Measurements from ENCODE around the gene RARRES2.

Gene RARRES2

GRCh38 chr7:150371996-150372270 is 30.5 kb upstream of the RARRES2 start:
- no peaks in the 10 kb centered on the region for H3K79me2 ChIP-seq (ENCODE audit: insufficient read depth, low read length)
- no peaks in the 10 kb centered on the region for H3K9me3 ChIP-seq (ENCODE audit: insufficient read depth, low read length)
- H3K36me3 ChIP-seq (ENCODE audit: low read length) = no peaks in the 10 kb centered on the region

DNA sequence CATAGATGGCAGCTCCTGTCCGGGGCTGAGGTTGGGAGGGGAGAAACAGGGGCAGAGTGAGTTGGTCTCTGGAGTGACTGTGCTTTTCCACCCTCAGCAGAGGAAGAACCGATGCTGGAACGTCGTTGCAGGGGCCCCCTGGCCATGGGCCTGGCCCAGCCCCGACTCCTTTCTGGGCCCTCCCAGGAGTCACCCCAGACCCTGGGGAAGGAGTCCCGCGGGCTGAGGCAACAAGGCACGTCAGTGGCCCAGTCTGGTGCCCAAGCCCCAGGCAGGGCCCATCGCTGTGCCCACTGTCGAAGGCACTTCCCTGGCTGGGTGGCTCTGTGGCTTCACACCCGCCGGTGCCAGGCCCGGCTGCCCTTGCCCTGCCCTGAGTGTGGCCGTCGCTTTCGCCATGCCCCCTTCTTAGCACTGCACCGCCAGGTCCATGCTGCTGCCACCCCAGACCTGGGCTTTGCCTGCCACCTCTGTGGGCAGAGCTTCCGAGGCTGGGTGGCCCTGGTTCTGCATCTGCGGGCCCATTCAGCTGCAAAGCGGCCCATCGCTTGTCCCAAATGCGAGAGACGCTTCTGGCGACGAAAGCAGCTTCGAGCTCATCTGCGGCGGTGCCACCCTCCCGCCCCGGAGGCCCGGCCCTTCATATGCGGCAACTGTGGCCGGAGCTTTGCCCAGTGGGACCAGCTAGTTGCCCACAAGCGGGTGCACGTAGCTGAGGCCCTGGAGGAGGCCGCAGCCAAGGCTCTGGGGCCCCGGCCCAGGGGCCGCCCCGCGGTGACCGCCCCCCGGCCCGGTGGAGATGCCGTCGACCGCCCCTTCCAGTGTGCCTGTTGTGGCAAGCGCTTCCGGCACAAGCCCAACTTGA is 29.9 kb upstream of the RARRES2 start:
- H3K9me3 ChIP-seq (ENCODE audit: insufficient read depth, low read length) = no peaks in the 10 kb centered on the region
- H3K27me3 ChIP-seq (ENCODE audit: low read length) = no peaks in the 10 kb centered on the region
- no peak overlapping the region for H3K4me2 ChIP-seq (ENCODE audit: low read depth, low read length, poor library complexity, severe bottlenecking)
- H2AFZ ChIP-seq (ENCODE audit: low read depth, low read length, severe bottlenecking) = no peak overlapping the region
- H3K9ac ChIP-seq (ENCODE audit: low read length) = no peak overlapping the region
- no peaks in the 10 kb centered on the region for H3K9me2 ChIP-seq (replicated peaks; ENCODE audit: insufficient read depth, low read length)
- H3K4me3 ChIP-seq (ENCODE audit: insufficient read depth, low read length, poor library complexity, severe bottlenecking) = no peak overlapping the region
- peaks cover 18% of the 10 kb centered on the region; the same call in 1 of the 2 replicates for H3F3A ChIP-seq (ENCODE audit: insufficient read depth)
- no peaks in the 10 kb centered on the region for H4K20me1 ChIP-seq (ENCODE audit: low read depth, low read length)
- no peak overlapping the region for H3K27ac ChIP-seq (ENCODE audit: low read depth, low read length)
- no peaks in the 10 kb centered on the region for H3K36me3 ChIP-seq (ENCODE audit: low read length)
- TF ChIP-seq EZH2phosphoT487 (conservative IDR thresholded peaks at IDR 0.05; ENCODE audit: low read length) = no peak
- TF ChIP-seq, protein P1, sequence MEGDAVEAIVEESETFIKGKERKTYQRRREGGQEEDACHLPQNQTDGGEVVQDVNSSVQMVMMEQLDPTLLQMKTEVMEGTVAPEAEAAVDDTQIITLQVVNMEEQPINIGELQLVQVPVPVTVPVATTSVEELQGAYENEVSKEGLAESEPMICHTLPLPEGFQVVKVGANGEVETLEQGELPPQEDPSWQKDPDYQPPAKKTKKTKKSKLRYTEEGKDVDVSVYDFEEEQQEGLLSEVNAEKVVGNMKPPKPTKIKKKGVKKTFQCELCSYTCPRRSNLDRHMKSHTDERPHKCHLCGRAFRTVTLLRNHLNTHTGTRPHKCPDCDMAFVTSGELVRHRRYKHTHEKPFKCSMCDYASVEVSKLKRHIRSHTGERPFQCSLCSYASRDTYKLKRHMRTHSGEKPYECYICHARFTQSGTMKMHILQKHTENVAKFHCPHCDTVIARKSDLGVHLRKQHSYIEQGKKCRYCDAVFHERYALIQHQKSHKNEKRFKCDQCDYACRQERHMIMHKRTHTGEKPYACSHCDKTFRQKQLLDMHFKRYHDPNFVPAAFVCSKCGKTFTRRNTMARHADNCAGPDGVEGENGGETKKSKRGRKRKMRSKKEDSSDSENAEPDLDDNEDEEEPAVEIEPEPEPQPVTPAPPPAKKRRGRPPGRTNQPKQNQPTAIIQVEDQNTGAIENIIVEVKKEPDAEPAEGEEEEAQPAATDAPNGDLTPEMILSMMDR (IDR thresholded peaks at IDR 0.05; ENCODE audit: insufficient read depth, low read length, poor library complexity, severe bottlenecking) = no peak
- H3K79me2 ChIP-seq (ENCODE audit: insufficient read depth, low read length) = no peaks in the 10 kb centered on the region

More at GRCh38 chr7:150371996-150372270, 30.5 kb upstream of the RARRES2 start:
- H4K20me1 ChIP-seq (ENCODE audit: low read depth, low read length) = no peaks in the 10 kb centered on the region
- no peaks in the 10 kb centered on the region for H3K27me3 ChIP-seq (ENCODE audit: low read length)
- no peak overlapping the region for H2AFZ ChIP-seq (ENCODE audit: low read depth, low read length, severe bottlenecking)
- no peak overlapping the region for H3K9ac ChIP-seq (ENCODE audit: low read length)
- H3K27ac ChIP-seq (ENCODE audit: low read depth, low read length) = no peak overlapping the region
- H3K9me2 ChIP-seq (replicated peaks; ENCODE audit: insufficient read depth, low read length) = no peaks in the 10 kb centered on the region
- no peak overlapping the region for H3K4me3 ChIP-seq (ENCODE audit: insufficient read depth, low read length, poor library complexity, severe bottlenecking)
- TF ChIP-seq, protein P1 (IDR thresholded peaks at IDR 0.05; ENCODE audit: insufficient read depth, low read length, poor library complexity, severe bottlenecking) = no peak
- no peak for TF ChIP-seq EZH2phosphoT487 (conservative IDR thresholded peaks at IDR 0.05; ENCODE audit: low read length)
- H3F3A ChIP-seq (ENCODE audit: insufficient read depth) = peaks cover 19% of the 10 kb centered on the region; the same call in 1 of the 2 replicates
- H3K4me2 ChIP-seq (ENCODE audit: low read depth, low read length, poor library complexity, severe bottlenecking) = no peak overlapping the region

GRCh38 chr7:150370612-150371071 is 29.2 kb upstream of the RARRES2 start:
- H3K27ac ChIP-seq (ENCODE audit: low read depth, low read length) = no peak overlapping the region
- H3K27me3 ChIP-seq (ENCODE audit: low read length) = no peaks in the 10 kb centered on the region
- no peak overlapping the region for H3K4me3 ChIP-seq (ENCODE audit: insufficient read depth, low read length, poor library complexity, severe bottlenecking)
- peaks cover 11% of the 10 kb centered on the region; the same call in 1 of the 2 replicates for H3F3A ChIP-seq (ENCODE audit: insufficient read depth)
- no peak for TF ChIP-seq EZH2phosphoT487 (conservative IDR thresholded peaks at IDR 0.05; ENCODE audit: low read length)
- TF ChIP-seq, protein P1 (IDR thresholded peaks at IDR 0.05; ENCODE audit: insufficient read depth, low read length, poor library complexity, severe bottlenecking) = no peak
- no peaks in the 10 kb centered on the region for H3K36me3 ChIP-seq (ENCODE audit: low read length)
- no peak overlapping the region for H3K4me2 ChIP-seq (ENCODE audit: low read depth, low read length, poor library complexity, severe bottlenecking)
- H2AFZ ChIP-seq (ENCODE audit: low read depth, low read length, severe bottlenecking) = no peak overlapping the region
- H3K9me2 ChIP-seq (replicated peaks; ENCODE audit: insufficient read depth, low read length) = no peaks in the 10 kb centered on the region
- H3K9ac ChIP-seq (ENCODE audit: low read length) = no peak overlapping the region
- no peaks in the 10 kb centered on the region for H4K20me1 ChIP-seq (ENCODE audit: low read depth, low read length)
- no peaks in the 10 kb centered on the region for H3K9me3 ChIP-seq (ENCODE audit: insufficient read depth, low read length)
- H3K79me2 ChIP-seq (ENCODE audit: insufficient read depth, low read length) = no peaks in the 10 kb centered on the region

Data from SU-DHL-6 (cell line).